NCI-H1417 (cell line): ENCODE measurements around the gene SSMEM1.
"Not testable (repeated sequence)": the region's sequence is repeated elsewhere in the genome, so short reads cannot be mapped to it uniquely, and the experiment has no call there.

Source experiments
- DNase-seq, 3 experiments: peaks; one replicate each; lab custom pipeline; 2025; lab: John Stamatoyannopoulos, UW

The SSMEM1 gene

DNA sequence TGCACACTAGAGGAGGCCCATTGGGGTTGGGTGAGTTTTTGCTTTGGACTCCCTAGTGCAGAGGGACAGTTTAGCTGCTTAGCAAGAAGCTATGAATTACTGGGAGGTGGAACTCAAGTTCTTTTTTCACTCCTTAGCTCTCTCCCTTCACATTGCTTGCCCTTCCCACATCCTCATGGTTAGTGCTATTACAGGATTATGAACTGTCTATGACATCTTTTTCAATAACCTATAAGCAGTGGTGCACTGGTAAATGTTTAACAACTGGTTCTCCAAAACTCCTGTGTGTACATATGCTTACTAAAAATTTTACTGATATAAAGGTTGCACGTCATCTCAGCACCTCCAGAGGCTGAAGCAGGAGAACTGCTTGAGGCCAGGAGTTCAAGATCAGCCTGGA, 6.2 kb downstream of the SSMEM1 start:
- DNase-seq: no peak

DNA sequence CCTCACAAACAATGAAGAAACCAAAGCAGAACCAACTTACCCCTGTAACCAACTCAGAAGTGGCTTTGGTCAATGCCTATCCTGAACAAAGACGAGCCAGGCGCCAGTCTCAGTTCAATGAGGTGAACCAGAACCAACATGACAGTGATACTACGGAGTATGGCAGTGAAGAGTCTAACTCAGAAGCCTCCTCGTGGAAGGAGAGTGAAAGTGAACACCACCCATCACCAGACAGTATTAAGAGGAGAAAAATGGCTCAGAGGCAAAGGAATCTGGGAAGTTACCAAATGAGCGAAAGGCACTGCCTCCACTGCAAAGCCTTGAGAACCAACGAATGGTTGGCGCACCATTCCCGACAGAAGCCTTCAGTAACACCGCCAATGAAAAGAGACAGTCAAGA, 8.4 kb downstream of the SSMEM1 start:
- no peak for DNase-seq

GRCh38 chr7:130216750-130217149, 9.1 kb downstream of the SSMEM1 start:
- DNase-seq: no peak

GRCh38 chr7:130218806-130219620, 11.4 kb downstream of the SSMEM1 start:
- no peak for DNase-seq

- DNase-seq: no peak
Measured at GRCh38 chr7:130219871-130220270, 12.2 kb downstream of the SSMEM1 start.

DNA sequence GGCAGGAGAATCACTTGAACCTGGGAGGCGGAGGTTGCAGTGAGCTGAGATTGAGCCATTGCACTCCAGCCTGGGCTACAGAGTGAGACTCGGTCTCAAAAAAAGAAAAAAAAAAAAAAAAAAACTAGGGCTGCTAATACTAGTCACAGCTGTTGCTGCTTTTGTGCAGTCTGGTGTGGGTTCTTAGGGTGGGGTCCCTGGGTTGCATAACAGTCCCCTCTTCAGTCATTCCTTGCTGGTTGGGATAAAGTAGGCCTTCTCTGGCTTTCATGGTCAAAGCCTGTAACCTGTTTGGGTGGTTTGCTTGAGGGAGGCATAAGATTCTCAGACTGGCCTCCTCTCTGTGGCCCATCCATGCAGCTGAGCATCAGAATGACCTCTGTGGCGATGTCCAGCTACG, 14.1 kb downstream of the SSMEM1 start:
- no peak for DNase-seq

DNA sequence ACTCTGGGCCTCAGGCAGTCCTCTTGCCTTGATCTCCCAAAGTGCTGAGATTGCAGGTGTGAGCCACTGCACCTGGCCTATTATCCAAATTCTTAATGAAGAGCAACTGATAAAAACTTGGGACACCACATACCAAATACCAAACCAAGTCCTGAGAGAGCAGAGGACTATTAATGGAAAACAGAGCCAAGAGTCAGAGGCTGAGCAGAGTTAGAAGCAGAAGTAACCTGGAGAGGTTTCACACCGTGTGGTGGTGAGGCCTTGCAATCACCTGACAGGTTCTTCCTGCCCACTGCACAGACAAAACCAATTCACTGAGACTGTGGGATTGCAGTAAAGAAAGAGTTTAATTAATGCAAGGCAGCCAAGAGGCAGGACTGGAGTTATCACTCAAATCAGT, 16.0 kb downstream of the SSMEM1 start:
- no peak for DNase-seq

DNA sequence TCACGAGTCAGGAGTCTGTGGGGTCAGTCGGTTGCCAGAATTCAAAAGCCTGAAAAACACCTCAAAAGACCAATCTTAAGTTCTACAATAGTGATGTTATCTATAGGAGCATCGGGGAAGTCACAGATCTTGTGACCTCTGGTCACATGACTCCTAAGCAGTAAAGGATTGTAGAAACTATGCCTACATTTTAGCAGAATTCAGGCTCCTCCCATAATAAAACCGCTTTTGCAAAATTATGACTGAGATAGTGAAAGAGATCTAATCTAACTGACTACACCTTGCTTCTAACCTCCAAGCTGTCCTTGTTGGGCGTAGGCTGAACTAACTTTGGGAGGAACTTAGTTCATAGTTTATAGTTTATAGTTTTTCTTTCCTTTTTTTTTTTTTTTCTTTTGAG, 16.6 kb downstream of the SSMEM1 start:
- DNase-seq: no peak

- not testable (repeated sequence) for DNase-seq
Measured at GRCh38 chr7:130224923-130225322, 17.3 kb downstream of the SSMEM1 start.

DNA sequence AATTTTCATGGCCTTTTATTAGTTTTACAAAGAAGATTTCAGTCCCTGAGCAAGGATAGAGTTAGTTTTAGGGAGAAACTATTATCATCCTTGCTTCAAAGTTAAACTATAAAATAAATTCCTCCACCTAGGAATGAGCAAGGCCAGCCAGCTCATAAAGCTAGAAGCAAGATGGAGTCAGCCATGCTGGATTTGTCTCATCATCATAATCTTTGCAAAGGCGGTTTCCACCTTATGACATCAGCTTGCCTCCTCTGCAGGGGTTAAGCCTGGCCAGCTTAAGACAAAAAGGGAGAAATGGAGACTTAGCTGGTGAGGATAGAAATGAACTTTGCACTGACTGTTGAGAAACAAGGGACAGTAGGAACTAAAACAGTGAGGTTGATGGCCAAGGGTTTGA, 18.7 kb downstream of the SSMEM1 start:
- no peak for DNase-seq

DNA sequence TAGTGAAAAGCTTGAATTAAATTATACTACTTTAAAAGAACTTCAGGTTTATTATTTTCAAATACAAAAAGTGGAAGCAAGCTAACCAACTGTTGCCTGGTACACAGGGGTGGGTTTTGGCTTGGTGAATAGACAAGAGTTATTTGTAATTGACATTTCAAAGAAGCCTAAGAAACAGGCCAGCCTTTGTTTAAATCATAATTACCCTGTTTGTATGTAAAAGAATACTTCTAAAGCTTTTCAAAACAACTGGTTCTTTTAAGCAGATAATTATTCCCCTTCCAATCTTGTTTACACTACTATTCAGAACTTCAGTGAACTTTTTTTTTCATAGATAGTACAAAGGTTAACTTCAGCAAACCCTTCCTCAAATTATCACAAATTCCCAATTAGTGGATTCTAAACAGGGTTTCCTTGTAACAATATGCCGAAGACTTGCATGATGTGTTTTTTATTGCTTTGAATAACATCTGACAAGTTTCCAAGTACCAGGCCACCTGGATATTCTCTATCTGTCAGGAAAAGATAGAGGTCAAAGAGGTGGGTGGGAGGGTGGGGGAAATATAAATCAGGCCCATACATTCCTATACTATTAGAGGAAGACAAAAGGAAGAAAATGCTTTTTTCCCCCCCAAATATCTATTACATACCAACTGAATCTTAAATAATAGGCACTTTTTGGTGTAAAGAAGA, 20.4 kb downstream of the SSMEM1 start:
- peak in 1 of 3 experiments; percentile 61 for DNase-seq

GRCh38 chr7:130228840-130229502, 21.3 kb downstream of the SSMEM1 start:
- no peak for DNase-seq

DNA sequence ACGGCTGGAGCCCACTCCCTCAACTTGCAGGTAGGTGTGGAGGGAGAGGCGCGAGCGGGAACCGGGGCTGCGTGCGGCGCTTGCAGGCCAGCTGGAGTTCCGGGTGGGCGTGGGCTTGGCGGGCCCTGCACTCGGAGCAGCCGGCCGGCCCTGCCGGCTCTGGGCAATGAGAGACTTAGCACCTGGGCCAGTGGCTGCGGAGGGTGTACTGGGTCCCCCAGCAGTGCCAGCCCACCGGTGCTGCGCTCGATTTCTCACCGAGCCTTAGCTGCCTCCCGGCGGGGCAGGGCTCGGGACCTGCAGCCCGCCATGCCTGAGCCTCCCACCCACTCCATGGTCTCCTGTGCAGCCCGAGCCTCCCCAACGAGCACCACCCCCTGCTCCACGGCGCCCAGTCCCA, 22.3 kb downstream of the SSMEM1 start:
- DNase-seq: not testable (repeated sequence)

- no peak for DNase-seq
Measured at GRCh38 chr7:130231792-130232191, 24.1 kb downstream of the SSMEM1 start.

GRCh38 chr7:130232209-130232608, 24.5 kb downstream of the SSMEM1 start:
- no peak for DNase-seq

GRCh38 chr7:130234078-130234477, 26.4 kb downstream of the SSMEM1 start:
- no peak for DNase-seq

GRCh38 chr7:130236361-130236760, 28.7 kb downstream of the SSMEM1 start:
- not testable (repeated sequence) for DNase-seq

GRCh38 chr7:130240240-130240639, 32.6 kb downstream of the SSMEM1 start:
- DNase-seq: no peak

- peak; percentile 59 to 82 (median 76) for DNase-seq
Measured at GRCh38 chr7:130242198-130243014, 34.7 kb downstream of the SSMEM1 start.

DNA sequence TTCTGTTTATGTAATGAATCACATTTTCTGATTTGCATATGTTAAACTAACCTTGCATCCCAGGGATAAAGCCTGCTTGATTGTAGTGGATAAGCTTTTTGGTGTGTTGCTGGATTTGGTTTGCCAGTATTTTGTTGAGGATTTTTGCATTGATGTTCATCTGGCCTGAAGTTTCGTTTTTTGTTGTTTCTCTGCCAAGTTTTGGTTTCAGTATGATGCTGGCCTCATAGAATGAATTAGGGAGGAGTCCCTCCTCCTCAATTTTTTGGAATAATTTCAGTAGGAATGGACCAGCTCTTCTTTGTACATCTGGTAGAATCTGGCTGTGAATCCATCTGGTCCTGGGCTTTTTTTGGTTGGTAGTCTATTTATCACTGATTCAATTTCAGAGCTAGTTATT, 35.8 kb downstream of the SSMEM1 start:
- DNase-seq: not testable (repeated sequence)

DNA sequence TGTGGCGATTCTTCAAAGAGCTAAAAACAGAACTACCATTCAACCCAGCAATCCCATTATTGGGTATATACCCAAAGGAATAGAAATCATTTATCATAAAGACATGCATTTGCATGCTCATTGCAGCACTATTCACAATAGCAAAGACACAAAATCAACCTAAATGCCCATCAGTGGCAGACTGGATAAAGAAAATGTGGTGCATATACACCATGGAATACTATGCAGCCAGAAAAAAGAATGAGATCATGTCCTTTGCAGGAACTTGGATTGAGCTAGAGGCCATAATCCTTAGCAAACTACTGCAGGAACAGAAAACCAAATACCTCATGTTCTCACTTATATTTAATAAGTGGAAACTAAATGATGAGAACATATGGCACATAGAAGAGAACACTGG, 38.8 kb downstream of the SSMEM1 start:
- DNase-seq: not testable (repeated sequence)

DNA sequence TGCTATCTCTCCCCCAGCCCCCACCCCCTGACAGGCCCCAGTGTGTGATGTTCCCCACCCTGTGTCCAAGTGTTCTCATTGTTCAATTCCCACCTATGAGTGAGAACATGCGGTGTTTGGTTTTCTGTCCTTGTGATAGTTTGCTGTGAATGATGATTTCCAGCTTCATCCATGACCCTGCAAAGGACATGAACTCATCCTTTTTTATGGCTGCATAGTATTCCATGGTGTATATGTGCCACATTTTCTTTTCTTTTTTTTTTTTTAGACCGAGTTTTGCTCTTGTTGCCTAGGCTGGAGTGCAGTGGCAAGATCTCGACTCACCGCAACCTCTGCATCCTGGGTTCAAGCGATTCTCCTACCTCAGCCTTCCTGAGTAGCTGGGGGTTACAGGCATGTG, 41.2 kb downstream of the SSMEM1 start:
- not testable (repeated sequence) for DNase-seq
